Osteocyte (in vitro differentiated cells): Measurements from ENCODE around the gene SACS. TPM values are rescaled to one million over a fixed set of nuclear protein-coding genes. Genes with fewer than 3 reads are reported as not detected.
A peak's percentile ranks its signal among the peaks of the same experiment; 100 is the strongest.

Experiments used
- DNase-seq: peaks from one replicate; pipeline ENCODE4 v3.0.0; 2021; ENCODE audit warnings: mixed read lengths; ENCODE audit not compliant: unreplicated experiment; ENCODE audit errors: extremely low spot score
- H3K27ac Mint-ChIP-seq: one replicate; pipeline ENCODE4 v1.8.0; 2021; ENCODE audit warnings: mild to moderate bottlenecking, mixed read lengths; ENCODE audit not compliant: unreplicated experiment
- H3K27me3 Mint-ChIP-seq: one replicate; pipeline ENCODE4 v1.8.0; 2021; ENCODE audit warnings: mixed read lengths; ENCODE audit not compliant: unreplicated experiment
- H3K36me3 Mint-ChIP-seq: one replicate; pipeline ENCODE4 v1.8.0; 2021; ENCODE audit warnings: mixed read lengths; ENCODE audit not compliant: unreplicated experiment
- H3K4me1 Mint-ChIP-seq: one replicate; pipeline ENCODE4 v1.8.0; 2021; ENCODE audit warnings: mixed read lengths; ENCODE audit not compliant: unreplicated experiment
- H3K4me3 Mint-ChIP-seq: one replicate; pipeline ENCODE4 v1.8.0; 2021; ENCODE audit warnings: mild to moderate bottlenecking, moderate library complexity, mixed read lengths; ENCODE audit not compliant: unreplicated experiment
- H3K9me3 Mint-ChIP-seq: one replicate; pipeline ENCODE4 v1.8.0; 2021; ENCODE audit warnings: mixed read lengths; ENCODE audit not compliant: unreplicated experiment
- CTCF ChIP-seq: fragments of 200-600 bp; sonication (generic); IDR thresholded peaks from 2 replicates; pipeline ENCODE4 v1.5.0; 2021; ENCODE audit warnings: antibody characterized with exemption, mild to moderate bottlenecking, moderate library complexity
- total RNA-seq: library from RNA; stranded (reverse); gene quantifications from 2 replicates; pipeline ENCODE4 v1.2.1, GENCODE V29; 2021

The SACS gene
- total RNA-seq, 1 donor from 2014 or later = 32.1 TPM

GRCh38 chr13:23349161-23349897 lies 84.2 kb downstream of the SACS start:
- no peak overlapping the region for H3K4me3 Mint-ChIP-seq
- H3K27me3 Mint-ChIP-seq = no peaks in the 10 kb centered on the region
- peaks cover 42% of the 10 kb centered on the region for H3K4me1 Mint-ChIP-seq
- no peak for DNase-seq
- peaks cover 54% of the 10 kb centered on the region for H3K36me3 Mint-ChIP-seq
- TF ChIP-seq CTCF = no peak
- H3K27ac Mint-ChIP-seq = peak overlapping the region; percentile 24
- no peaks in the 10 kb centered on the region for H3K9me3 Mint-ChIP-seq

- no peak for TF ChIP-seq CTCF
- peaks cover 43% of the 10 kb centered on the region for H3K4me1 Mint-ChIP-seq
- DNase-seq = no peak
Measured at GRCh38 chr13:23348262-23349127, 85.0 kb downstream of the SACS start.

GRCh38 chr13:23347601-23348000 lies 85.9 kb downstream of the SACS start:
- Mint-ChIP-seq H3K27ac (no peak overlapping the region), H3K4me3 (no peak overlapping the region), H3K36me3 (peaks cover 58% of the 10 kb centered on the region), H3K4me1 (peaks cover 41% of the 10 kb centered on the region), H3K27me3 (no peaks in the 10 kb centered on the region), H3K9me3 (no peaks in the 10 kb centered on the region)
- TF ChIP-seq CTCF = no peak
- no peak for DNase-seq

More at GRCh38 chr13:23348262-23349127, 85.0 kb downstream of the SACS start:
- no peaks in the 10 kb centered on the region for H3K27me3 Mint-ChIP-seq
- peaks cover 57% of the 10 kb centered on the region for H3K36me3 Mint-ChIP-seq
- no peak overlapping the region for H3K4me3 Mint-ChIP-seq
- peak overlapping the region; percentile 32 for H3K27ac Mint-ChIP-seq
- H3K9me3 Mint-ChIP-seq = no peaks in the 10 kb centered on the region

GRCh38 chr13:23344931-23345595 lies 88.4 kb downstream of the SACS start:
- H3K36me3 Mint-ChIP-seq = peaks cover 61% of the 10 kb centered on the region
- H3K4me3 Mint-ChIP-seq = no peak overlapping the region
- DNase-seq = no peak
- peaks cover 34% of the 10 kb centered on the region for H3K4me1 Mint-ChIP-seq
- H3K27ac Mint-ChIP-seq = peak overlapping the region; percentile 77
- H3K27me3 Mint-ChIP-seq = no peaks in the 10 kb centered on the region
- TF ChIP-seq CTCF = no peak
- peaks cover under 1% of the 10 kb centered on the region for H3K9me3 Mint-ChIP-seq
